ENCODE results near the gene FOXD4L1.
"Not testable (repeated sequence)": the region's sequence is repeated elsewhere in the genome, so short reads cannot be mapped to it uniquely, and the experiment has no call there.

DNA sequence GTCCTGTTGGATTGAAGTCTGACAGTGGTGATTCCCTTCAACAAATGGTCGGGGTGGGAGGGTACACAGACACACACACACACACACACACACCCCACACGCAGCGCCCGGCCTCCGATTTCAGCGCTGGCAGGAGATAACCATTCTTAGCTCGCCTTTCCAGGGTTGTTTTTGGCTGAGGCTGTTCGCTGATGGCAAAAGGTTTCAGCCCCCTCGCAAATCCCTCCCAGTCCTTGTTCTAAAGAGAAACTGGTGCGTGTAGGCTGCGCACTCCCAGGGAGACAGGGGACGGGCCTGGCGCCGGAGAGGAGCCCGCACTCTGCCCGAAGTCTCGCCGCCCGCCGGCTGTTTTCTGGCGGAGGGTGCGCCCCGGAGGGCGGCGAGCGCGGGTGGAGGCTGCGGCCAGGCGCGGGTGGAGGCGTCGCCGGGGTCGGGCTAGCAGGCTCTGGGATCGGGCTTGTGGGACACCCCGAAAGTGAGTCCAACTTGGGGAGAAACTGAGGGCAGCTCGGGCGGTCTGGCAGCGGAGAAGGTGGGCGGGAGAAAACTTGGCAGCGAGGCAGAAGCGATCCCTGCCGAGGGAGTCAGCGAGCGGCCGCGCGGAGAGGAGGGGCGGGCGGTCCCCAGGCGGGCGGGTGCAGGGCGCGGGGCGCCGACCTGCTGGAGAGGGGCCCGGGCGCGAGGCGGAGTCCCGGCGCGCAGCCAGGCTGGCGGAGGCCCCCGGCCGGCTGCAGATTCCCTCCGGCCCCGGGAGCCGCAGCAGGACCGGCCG lies 42.9 kb downstream of the FOXD4L1 start:
- TF ChIP-seq, protein P1, sequence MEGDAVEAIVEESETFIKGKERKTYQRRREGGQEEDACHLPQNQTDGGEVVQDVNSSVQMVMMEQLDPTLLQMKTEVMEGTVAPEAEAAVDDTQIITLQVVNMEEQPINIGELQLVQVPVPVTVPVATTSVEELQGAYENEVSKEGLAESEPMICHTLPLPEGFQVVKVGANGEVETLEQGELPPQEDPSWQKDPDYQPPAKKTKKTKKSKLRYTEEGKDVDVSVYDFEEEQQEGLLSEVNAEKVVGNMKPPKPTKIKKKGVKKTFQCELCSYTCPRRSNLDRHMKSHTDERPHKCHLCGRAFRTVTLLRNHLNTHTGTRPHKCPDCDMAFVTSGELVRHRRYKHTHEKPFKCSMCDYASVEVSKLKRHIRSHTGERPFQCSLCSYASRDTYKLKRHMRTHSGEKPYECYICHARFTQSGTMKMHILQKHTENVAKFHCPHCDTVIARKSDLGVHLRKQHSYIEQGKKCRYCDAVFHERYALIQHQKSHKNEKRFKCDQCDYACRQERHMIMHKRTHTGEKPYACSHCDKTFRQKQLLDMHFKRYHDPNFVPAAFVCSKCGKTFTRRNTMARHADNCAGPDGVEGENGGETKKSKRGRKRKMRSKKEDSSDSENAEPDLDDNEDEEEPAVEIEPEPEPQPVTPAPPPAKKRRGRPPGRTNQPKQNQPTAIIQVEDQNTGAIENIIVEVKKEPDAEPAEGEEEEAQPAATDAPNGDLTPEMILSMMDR (IDR thresholded peaks at IDR 0.05): not testable (repeated sequence)
- not testable (repeated sequence) for TF ChIP-seq POLR2A, EP300 (IDR thresholded peaks at IDR 0.05)
